ENCODE results near the gene DHRS4. TPM values are rescaled to one million over a fixed set of nuclear protein-coding genes. Genes with fewer than 3 reads are reported as not detected.

DHRS4 gene
- total and polyA plus RNA-seq, 9 of the 15 experiments (the other 6 are each of a cell fraction or from before 2014, with no cell fraction given), result 0.51 to 35.9 (median 10.1) TPM

- TF ChIP-seq ATF6 (CRISPR knock-in tag; IDR thresholded peaks at IDR 0.05), result no peak
- TF ChIP-seq ZNF436 (CRISPR knock-in tag; IDR thresholded peaks at IDR 0.05), result no peak
- no peak for TF ChIP-seq MBD2 (IDR thresholded peaks at IDR 0.05; ENCODE audit: borderline replicate concordance, low read depth)
- TF ChIP-seq MXI1 (IDR thresholded peaks at IDR 0.05; ENCODE audit: low read depth, low read length), result no peak
- TF ChIP-seq, protein P1, sequence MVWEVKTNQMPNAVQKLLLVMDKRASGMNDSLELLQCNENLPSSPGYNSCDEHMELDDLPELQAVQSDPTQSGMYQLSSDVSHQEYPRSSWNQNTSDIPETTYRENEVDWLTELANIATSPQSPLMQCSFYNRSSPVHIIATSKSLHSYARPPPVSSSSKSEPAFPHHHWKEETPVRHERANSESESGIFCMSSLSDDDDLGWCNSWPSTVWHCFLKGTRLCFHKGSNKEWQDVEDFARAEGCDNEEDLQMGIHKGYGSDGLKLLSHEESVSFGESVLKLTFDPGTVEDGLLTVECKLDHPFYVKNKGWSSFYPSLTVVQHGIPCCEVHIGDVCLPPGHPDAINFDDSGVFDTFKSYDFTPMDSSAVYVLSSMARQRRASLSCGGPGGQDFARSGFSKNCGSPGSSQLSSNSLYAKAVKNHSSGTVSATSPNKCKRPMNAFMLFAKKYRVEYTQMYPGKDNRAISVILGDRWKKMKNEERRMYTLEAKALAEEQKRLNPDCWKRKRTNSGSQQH (CRISPR knock-in tag; IDR thresholded peaks at IDR 0.05), result no peak
- no peak for TF ChIP-seq ZKSCAN8 (CRISPR knock-in tag; IDR thresholded peaks at IDR 0.05)
- TF ChIP-seq ARID1B (IDR thresholded peaks at IDR 0.05), result peak; percentile 37
- TF ChIP-seq TCF3 (CRISPR knock-in tag; IDR thresholded peaks at IDR 0.05), result peak; percentile 27; the same call in 1 of the 2 replicates
- TF ChIP-seq CXXC5 (CRISPR knock-in tag; IDR thresholded peaks at IDR 0.05), result 0 out of 2 replicates have a peak, but pooled peaks have one; percentile 25
- TF ChIP-seq CAMTA2 (CRISPR knock-in tag; conservative IDR thresholded peaks at IDR 0.05), result no peak
- no peak for TF ChIP-seq ZKSCAN3 (CRISPR knock-in tag; IDR thresholded peaks at IDR 0.05)
- no peak for TF ChIP-seq SP2 (IDR thresholded peaks at IDR 0.05; ENCODE audit: extremely low read depth, low read depth, low read length, poor library complexity, severe bottlenecking)
- peak; percentile 48; the same call in 1 of the 2 replicates for TF ChIP-seq ADNP (tag; IDR thresholded peaks at IDR 0.05)
Observed at GRCh38 chr14:23931721-23932289, 21.8 kb upstream of the DHRS4 start (continued).
